Transverse colon (tissue), 4 donors: ENCODE data around the gene GALNT8. TPM values are rescaled to one million over a fixed set of nuclear protein-coding genes. Genes with fewer than 3 reads are reported as not detected.

ENCODE experiments used
- DNase-seq: peaks from one replicate; pipeline ENCODE4 v3.0.0-alpha.2; 2019
- H3K27ac ChIP-seq, 4 donors: fragments of 200-600 bp; sonication (generic); 2 replicates each; pipeline ENCODE4 v1.5.1; 2016 to 2018; ENCODE audit warnings: inconsistent platforms in 4 of 4
- H3K27me3 ChIP-seq: fragments of 200-600 bp; sonication (generic); 2 replicates; pipeline ENCODE4 v1.5.1; 2017; ENCODE audit warnings: inconsistent platforms
- H3K36me3 ChIP-seq, 4 donors: fragments of 200-600 bp; sonication (generic); 2 replicates each; pipeline ENCODE4 v1.5.1; 2017 to 2019; ENCODE audit warnings: inconsistent platforms in 4 of 4
- H3K4me1 ChIP-seq, 4 donors: fragments of 200-600 bp; sonication (generic); 2 replicates each; pipeline ENCODE4 v1.5.1; 2017 to 2020; ENCODE audit warnings: inconsistent platforms in 4 of 4
- H3K4me3 ChIP-seq, 4 donors: fragments of 200-600 bp; sonication (generic); 1 replicate in 1 of 4; 2 replicates in 3 of 4; pipeline versions ENCODE4 v1.5.1 to v1.6.1; 2017 to 2019; ENCODE audit warnings: inconsistent platforms in 4 of 4
- H3K9me3 ChIP-seq, 2 donors: fragments of 200-600 bp; sonication (generic); 2 replicates each; pipeline ENCODE4 v1.5.1; 2017 to 2019; ENCODE audit warnings: inconsistent platforms in 2 of 2
- EP300 ChIP-seq: sonication (generic); formaldehyde crosslinking; IDR thresholded peaks from one replicate; pipeline ENCODE4 v1.6.1; 2017; ENCODE audit warnings: antibody characterized with exemption, low read depth
- POLR2A ChIP-seq: fragments of 450-650 bp; IDR thresholded peaks from one replicate; pipeline ENCODE4 v1.6.1; 2016; ENCODE audit warnings: antibody characterized with exemption, mild to moderate bottlenecking, moderate library complexity
- POLR2AphosphoS5 ChIP-seq, 3 donors: sonication (generic); formaldehyde crosslinking; IDR thresholded peaks; one replicate each; pipeline ENCODE4 v1.6.1; 2016; ENCODE audit warnings: antibody characterized with exemption in 3 of 3
- WGBS, 2 donors: methylation state at CpG; one replicate each; pipeline ENCODE4 v1.1.5; 2018; ENCODE audit warnings: low coverage in 1 of 2; 5-methylcytosine and 5-hydroxymethylcytosine counted together
- in situ Hi-C, 4 donors: fragments of 200-750 bp; cut with MboI; loops; one replicate each; pipeline versions ENCODE4 v1.15.0 to v1.15.1; 2017; ENCODE audit warnings: low sequenced_read_pairs in 3 of 4, low pct_ligation_motif_present in 1 of 4, low pct_unique_long_range_greater_than_20kb in 1 of 4
- intact Hi-C: fragments of 100-400 bp; cut with DNase I; formaldehyde crosslinking; loops from one replicate; pipeline ENCODE4 v1.15.1; 2023; ENCODE audit warnings: low total_unique reads
- total RNA-seq, 4 donors: library from RNA; depleted of rRNA; stranded (reverse); fragments of >200 nt; gene quantifications; one replicate each; pipeline ENCODE4 v1.1.0, GENCODE V29; 2016
- TF ChIP-seq, protein P1 (sequence below), 5 experiments: fragments of 200-600 bp in 3 of 5; fragments of 450-650 bp in 2 of 5; sonication (generic) in 3 of 5; IDR thresholded peaks; 1 replicate in 2 of 5; 2 replicates in 3 of 5; pipeline ENCODE4 v1.5.1; 2016 to 2017; ENCODE audit warnings: antibody characterized with exemption in 5 of 5, inconsistent platforms in 3 of 5, mild to moderate bottlenecking in 2 of 5, moderate library complexity in 1 of 5

Gene GALNT8
- total RNA-seq, 4 donors from 2014 or later: 3.5 to 43.2 (median 14.2) TPM

DNA sequence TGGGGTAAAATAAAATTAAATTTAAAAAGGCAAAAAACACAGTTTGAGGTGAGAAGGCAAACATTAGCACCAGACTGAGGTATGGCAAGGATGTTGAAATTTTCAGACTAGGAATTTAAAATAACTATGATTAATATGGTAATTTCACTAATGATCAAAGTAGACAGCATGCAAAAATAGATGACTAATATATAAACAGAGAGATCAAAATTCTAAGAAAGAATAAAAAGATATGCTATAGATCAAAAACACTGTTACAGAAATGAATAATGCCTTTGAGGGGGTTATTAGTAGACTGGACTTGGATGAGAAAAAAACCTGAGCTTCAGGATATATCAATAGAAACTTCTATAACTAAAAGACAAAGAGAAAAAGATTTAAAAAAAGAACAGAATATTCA is 14.4 kb upstream of the GALNT8 start:
- in situ Hi-C loops (no loop called here), intact Hi-C loops (no loop called here)
- Histone ChIP-seq H3K4me1 (no peaks in the 10 kb centered on the region), H3K9me3 (no peaks in the 10 kb centered on the region), H3K27ac (no peak overlapping the region), H3K36me3 (no peaks in the 10 kb centered on the region), H3K27me3 (no peaks in the 10 kb centered on the region), H3K4me3 (no peak overlapping the region)
- TF ChIP-seq, protein P1, sequence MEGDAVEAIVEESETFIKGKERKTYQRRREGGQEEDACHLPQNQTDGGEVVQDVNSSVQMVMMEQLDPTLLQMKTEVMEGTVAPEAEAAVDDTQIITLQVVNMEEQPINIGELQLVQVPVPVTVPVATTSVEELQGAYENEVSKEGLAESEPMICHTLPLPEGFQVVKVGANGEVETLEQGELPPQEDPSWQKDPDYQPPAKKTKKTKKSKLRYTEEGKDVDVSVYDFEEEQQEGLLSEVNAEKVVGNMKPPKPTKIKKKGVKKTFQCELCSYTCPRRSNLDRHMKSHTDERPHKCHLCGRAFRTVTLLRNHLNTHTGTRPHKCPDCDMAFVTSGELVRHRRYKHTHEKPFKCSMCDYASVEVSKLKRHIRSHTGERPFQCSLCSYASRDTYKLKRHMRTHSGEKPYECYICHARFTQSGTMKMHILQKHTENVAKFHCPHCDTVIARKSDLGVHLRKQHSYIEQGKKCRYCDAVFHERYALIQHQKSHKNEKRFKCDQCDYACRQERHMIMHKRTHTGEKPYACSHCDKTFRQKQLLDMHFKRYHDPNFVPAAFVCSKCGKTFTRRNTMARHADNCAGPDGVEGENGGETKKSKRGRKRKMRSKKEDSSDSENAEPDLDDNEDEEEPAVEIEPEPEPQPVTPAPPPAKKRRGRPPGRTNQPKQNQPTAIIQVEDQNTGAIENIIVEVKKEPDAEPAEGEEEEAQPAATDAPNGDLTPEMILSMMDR (IDR thresholded peaks at IDR 0.05): no peak
- no peak for TF ChIP-seq EP300
- no peak for DNase-seq

- no peak for DNase-seq
- TF ChIP-seq, protein P1 (IDR thresholded peaks at IDR 0.05): no peak
- TF ChIP-seq EP300: no peak
- no peak for TF ChIP-seq POLR2AphosphoS5 (IDR thresholded peaks at IDR 0.05)
- TF ChIP-seq POLR2A: no peak
- 74 to 80% methylated on average over 2 of the region's 2 CpGs for WGBS, 2 donors
- H3K27me3 ChIP-seq: no peaks in the 10 kb centered on the region
- H3K9me3 ChIP-seq: no peaks in the 10 kb centered on the region
- no peaks in the 10 kb centered on the region for H3K4me1 ChIP-seq
- no peak overlapping the region for H3K4me3 ChIP-seq
- in situ Hi-C loops: no loop called here
- H3K27ac ChIP-seq: no peak overlapping the region
- no peaks in the 10 kb centered on the region for H3K36me3 ChIP-seq
- intact Hi-C loops: no loop called here
Observed at GRCh38 chr12:4707306-4707705, 12.9 kb upstream of the GALNT8 start.

DNA sequence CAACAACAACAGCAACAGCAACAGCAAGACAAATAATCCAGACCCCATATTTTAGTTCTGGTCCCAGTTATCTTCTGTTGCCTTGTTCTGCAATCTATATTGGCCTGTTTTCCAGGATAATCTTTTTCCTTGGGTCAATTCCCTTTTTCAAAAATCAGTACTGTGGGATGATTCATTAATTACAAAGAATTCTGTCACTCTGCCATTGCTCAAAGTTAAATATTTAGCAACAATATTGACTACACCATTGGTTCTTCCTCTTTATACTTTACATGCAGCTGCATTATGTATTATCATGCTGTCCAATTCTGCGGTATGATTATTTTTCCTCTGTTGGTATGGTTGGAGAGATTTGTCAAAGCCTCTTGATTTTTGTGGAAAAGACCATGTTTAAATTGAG is 10.1 kb upstream of the GALNT8 start:
- no peak for DNase-seq
- no peaks in the 10 kb centered on the region for H3K27me3 ChIP-seq
- H3K4me1 ChIP-seq: no peaks in the 10 kb centered on the region
- H3K9me3 ChIP-seq: no peaks in the 10 kb centered on the region
- H3K4me3 ChIP-seq: no peak overlapping the region
- no peaks in the 10 kb centered on the region for H3K36me3 ChIP-seq
- TF ChIP-seq POLR2A: no peak
- 95 to 100% methylated on average over 1 of the region's 1 CpG for WGBS, 2 donors
- intact Hi-C loops (no loop called here), in situ Hi-C loops (no loop called here)
- H3K27ac ChIP-seq: no peak overlapping the region

DNA sequence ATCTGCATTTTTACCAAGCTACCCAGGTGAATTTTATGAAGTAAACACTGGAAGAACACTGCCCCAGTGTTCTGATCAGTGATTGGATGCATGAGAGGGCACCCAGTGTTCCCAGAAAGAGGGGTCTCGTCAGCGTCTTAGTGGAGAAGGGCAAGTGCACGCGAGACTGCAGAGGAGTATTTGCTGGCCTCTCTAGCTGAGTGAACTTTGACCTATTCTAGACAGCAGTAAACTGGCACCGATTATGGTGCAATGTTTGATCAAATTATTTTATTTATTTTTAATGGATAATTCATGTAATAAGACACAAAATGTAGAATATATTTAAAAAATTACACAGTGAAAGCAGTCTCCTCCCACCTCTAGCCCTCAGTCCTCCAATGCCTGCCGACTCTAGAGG is 5.3 kb upstream of the GALNT8 start:
- DNase-seq: no peak
- WGBS, 2 donors: 60 to 79% methylated on average over 5 to 6 of the region's 6 CpGs
- H3K27ac ChIP-seq: no peak overlapping the region
- peaks cover 0 to 11% (median 3%) of the 10 kb centered on the region in 4 donors for H3K4me1 ChIP-seq
- TF ChIP-seq, protein P1 (IDR thresholded peaks at IDR 0.05): no peak
- TF ChIP-seq POLR2AphosphoS5 (IDR thresholded peaks at IDR 0.05) (no peak), EP300 (no peak), POLR2A (no peak)
- intact Hi-C loops: no loop called here
- H3K27me3 ChIP-seq: no peaks in the 10 kb centered on the region
- no peaks in the 10 kb centered on the region for H3K36me3 ChIP-seq
- H3K9me3 ChIP-seq: no peaks in the 10 kb centered on the region
- no peak overlapping the region for H3K4me3 ChIP-seq
- in situ Hi-C loops: no loop called here

- in situ Hi-C loops: no loop called here
- Histone ChIP-seq H3K27ac (no peak overlapping the region), H3K27me3 (no peaks in the 10 kb centered on the region), H3K9me3 (no peaks in the 10 kb centered on the region), H3K36me3 (no peaks in the 10 kb centered on the region), H3K4me3 (no peak overlapping the region), H3K4me1 (peaks cover 0 to 15% (median 10%) of the 10 kb centered on the region in 4 donors)
- DNase-seq: no peak
- intact Hi-C loops: no loop called here
- WGBS, 2 donors: 87% methylated on average over 1 of the region's 1 CpG; no CpG with 5 or more reads in 1 of the 2 donors
- no peak for TF ChIP-seq POLR2AphosphoS5 (IDR thresholded peaks at IDR 0.05)
- no peak for TF ChIP-seq EP300
- TF ChIP-seq, protein P1 (IDR thresholded peaks at IDR 0.05): no peak
- TF ChIP-seq POLR2A: no peak
Observed at GRCh38 chr12:4717806-4718205, 2.4 kb upstream of the GALNT8 start.
